Activated CD8-positive, alpha-beta memory T cell treated with anti-CD3 and anti-CD28 coated beads for 4 hours (primary cell): ENCODE measurements around the gene SAMD7.

ENCODE experiments used
- DNase-seq, 2 donors: peaks; one replicate each; pipeline ENCODE4 v3.0.0-alpha.2; 2020; ENCODE audit warnings: low read depth in 2 of 2

SAMD7 gene

GRCh38 chr3:169907944-169908343 is 3.4 kb upstream of the SAMD7 start:
- no peak for DNase-seq

DNA sequence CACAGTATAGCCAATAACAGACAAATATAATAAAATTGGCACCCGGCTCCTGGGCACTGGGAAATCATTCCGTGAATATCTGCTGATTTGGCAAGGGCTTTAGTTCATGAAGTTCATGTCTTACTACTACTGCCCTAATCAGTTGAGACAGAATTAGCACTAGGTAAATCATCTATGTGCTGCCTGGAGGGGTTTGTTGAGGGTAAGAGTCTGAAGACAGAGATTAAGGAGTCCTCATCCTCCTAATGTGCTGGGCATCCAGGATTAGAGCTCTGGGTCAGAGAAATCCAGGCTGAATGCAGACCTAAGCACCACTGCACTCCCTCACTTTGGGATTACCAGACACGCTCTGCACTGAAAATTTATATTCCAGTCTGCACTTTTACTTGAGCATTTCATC is 2.0 kb downstream of the SAMD7 start:
- DNase-seq, result no peak

GRCh38 chr3:169914321-169914720 is 2.9 kb downstream of the SAMD7 start:
- no peak for DNase-seq

DNA sequence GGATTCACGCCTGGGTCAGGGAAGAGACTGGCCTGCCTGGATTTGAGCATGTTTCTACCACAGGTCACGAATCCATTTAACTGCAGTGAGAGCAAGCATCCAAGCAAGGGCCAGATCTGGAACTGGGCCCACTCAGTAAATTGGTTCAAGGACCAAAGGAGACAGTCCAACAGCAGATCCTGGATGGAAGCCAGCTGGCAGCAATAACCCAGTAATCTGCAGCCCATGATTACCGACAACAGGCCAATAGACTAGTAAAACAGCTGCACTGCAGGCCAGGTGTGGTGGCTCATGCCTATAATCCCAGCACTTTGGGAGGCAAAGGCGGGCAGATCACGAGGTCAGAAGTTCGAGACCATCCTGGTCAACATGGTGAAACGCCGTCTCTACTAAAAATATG is 11.8 kb downstream of the SAMD7 start:
- DNase-seq, result no peak

GRCh38 chr3:169923831-169924230 is 12.5 kb downstream of the SAMD7 start:
- DNase-seq, result no peak

DNA sequence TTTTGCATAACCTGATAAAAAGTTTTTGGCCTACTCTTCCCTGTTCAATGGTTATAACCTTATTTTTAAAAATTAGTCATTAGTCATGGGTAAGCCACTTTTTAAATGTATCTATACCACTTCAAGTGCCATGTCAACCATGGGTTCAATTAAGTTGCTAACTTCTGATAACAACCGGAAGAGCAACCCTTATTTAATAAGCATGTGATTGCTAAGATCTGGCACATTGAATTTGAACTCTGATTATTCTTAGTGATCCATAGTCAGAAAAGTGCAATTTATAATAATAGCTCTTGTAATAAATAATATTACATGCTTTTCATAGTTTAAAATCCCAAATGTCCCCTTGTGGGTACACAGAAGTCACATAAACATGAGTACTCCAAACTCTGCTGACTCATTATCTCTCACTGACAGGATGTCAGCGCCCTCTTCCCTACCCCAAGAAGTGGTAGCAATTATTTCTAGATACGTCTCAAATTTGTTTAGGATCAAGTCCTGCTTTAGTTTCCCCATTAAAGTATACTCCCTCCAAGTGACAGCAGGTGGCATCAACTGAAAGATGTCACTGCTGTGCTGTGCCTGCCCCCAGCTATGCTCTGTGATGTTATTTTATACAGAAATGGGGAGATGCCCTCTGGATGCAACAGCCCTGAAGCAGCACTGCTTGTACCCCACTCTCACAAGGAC is 18.6 kb downstream of the SAMD7 start:
- DNase-seq, result no peak

GRCh38 chr3:169930843-169931242 is 19.5 kb downstream of the SAMD7 start:
- DNase-seq, result no peak

GRCh38 chr3:169931747-169932520 is 20.6 kb downstream of the SAMD7 start:
- DNase-seq, result no peak

- no peak for DNase-seq
Observed at GRCh38 chr3:169939320-169939719, 27.9 kb downstream of the SAMD7 start.

DNA sequence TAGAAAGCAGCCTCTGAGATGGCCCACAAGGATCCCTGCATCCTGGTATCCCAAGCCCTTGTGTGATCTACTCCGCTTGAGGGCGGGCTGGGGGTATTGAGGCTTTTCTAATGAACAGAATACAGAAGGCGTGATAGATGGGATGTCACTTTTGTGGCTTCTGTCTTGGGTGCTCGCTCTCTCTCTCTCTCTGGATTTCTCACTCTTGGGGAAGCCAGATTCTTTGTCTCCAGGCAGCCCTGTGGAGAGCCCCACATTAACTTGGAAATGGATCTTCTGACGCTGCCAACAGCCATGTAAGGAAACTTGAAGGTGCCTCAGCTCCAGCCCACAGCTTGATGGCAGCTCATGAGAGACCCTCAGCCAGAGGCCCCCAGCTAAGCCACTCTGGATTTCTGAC is 28.4 kb downstream of the SAMD7 start:
- DNase-seq, result no peak

DNA sequence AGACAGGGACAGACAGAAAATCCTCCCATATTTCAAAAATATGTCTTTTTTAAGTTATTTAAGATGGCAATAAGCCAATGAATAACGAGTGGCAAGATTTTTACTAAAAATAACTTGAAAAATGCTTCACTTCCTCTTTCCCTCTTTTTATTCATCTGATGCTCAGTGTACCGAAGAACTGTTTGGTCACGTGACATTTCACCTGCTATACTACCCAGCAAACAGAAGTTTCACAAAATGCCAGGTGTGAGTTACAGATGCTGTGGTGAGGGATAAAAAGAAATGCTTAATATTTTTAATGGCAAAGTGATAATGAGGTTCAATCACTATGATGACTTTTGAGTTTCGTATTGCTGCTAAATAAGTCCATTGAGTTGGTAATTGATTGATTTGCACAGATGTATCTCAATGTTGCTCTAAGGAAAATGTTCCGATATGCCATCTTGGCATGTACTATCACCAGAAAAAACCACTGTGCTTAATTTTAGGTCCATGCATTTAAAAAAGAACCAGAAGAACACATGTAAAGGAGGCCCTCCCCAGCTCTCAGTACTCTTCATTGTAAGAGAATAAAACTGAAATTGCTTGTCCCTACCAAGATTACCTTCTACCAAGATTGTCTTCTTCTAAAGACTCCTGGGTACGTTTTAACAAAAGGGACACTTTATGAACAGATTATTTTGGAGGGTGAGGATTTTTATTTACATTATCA is 29.3 kb downstream of the SAMD7 start:
- DNase-seq, result no peak

- DNase-seq, result no peak
Observed at GRCh38 chr3:169945313-169945712, 33.9 kb downstream of the SAMD7 start.

GRCh38 chr3:169946336-169946735 is 35.0 kb downstream of the SAMD7 start:
- no peak for DNase-seq

- no peak for DNase-seq
Observed at GRCh38 chr3:169948559-169949448, 37.4 kb downstream of the SAMD7 start.

DNA sequence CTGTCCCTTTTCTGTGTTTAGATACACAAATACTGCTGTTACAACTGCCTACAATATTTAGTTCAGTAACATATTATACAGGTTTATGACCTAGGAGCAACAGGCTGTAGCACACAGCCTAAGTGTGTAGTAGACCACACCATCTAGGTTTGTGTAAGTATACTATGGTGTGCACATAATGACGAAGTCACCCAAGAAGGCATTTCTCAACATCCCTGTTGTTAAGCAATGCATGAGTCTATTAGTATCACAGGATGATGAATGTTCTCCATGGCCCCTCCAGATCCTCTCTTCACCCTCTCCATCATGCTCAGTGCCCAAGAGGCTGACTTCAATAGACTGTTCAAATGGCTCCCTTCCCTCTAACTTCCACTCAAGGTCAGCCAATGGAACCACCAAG is 40.7 kb downstream of the SAMD7 start:
- no peak for DNase-seq

GRCh38 chr3:169953462-169954141 is 42.2 kb downstream of the SAMD7 start:
- DNase-seq, result no peak

GRCh38 chr3:169954142-169954756 is 42.9 kb downstream of the SAMD7 start:
- no peak for DNase-seq

- DNase-seq, result no peak
Observed at GRCh38 chr3:169955406-169955805, 44.0 kb downstream of the SAMD7 start.

GRCh38 chr3:169964176-169964575 is 52.8 kb downstream of the SAMD7 start:
- DNase-seq, result no peak

GRCh38 chr3:169965562-169966427 is 54.4 kb downstream of the SAMD7 start:
- no peak for DNase-seq
